Fibroblast of the aortic adventitia (primary cell): ENCODE data around the gene LRRTM3. TPM values are rescaled to one million over a fixed set of nuclear protein-coding genes. Genes with fewer than 3 reads are reported as not detected.
A peak's percentile ranks its signal among the peaks of the same experiment; 100 is the strongest.

Experiments
- DNase-seq: peaks from one replicate; pipeline ENCODE4 v3.0.0-alpha.2; 2010; ENCODE audit warnings: low read depth
- H3K4me3 ChIP-seq: 2 replicates; pipeline ENCODE4 v1.5.1; 2011; ENCODE audit warnings: low read depth, mild to moderate bottlenecking, control low read depth, low read length, moderate library complexity
- CTCF ChIP-seq: IDR thresholded peaks from 2 replicates; pipeline ENCODE4 v1.5.1; 2011; ENCODE audit warnings: mild to moderate bottlenecking, low read length, control low read depth, inconsistent platforms; ENCODE audit not compliant: insufficient read depth
- total RNA-seq: library from RNA; depleted of rRNA; stranded (reverse); fragments of >200 nt; gene quantifications from 2 replicates; pipeline ENCODE4 v1.2.3, GENCODE V29; 2012; ENCODE audit warnings: low replicate concordance

The LRRTM3 gene
- total RNA-seq, 1 donor: under 0.01 TPM

DNA sequence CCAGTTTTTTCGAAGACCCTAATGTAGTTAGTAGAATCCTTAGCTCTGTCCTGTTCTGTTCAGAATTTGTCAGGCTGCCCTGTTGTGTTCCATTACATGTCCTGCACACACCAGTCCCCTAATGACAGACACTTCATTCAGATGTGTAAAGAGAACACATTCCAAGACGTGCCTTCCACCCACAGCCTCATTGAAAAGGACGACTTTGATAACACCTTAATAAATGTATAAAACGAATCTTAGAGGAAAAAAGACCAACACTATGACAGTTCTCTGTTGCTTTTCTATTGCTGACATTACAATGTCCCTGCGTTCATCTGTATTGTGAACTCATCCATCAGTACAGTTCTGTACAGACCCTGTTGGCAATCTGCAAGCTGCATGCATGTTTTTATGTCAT is 3.5 kb downstream of the LRRTM3 start:
- TF ChIP-seq CTCF: no peak
- DNase-seq: no peak
- H3K4me3 ChIP-seq: no peak overlapping the region

- peak; percentile 81 for DNase-seq
- peak; percentile 74 for TF ChIP-seq CTCF
- H3K4me3 ChIP-seq: no peak overlapping the region
Measured at GRCh38 chr10:66931340-66931948, 5.6 kb downstream of the LRRTM3 start.

- TF ChIP-seq CTCF: no peak
- no peak overlapping the region for H3K4me3 ChIP-seq
- no peak for DNase-seq
Measured at GRCh38 chr10:66931949-66932343, 6.1 kb downstream of the LRRTM3 start.

- no peak for TF ChIP-seq CTCF
- H3K4me3 ChIP-seq: no peak overlapping the region
- no peak for DNase-seq
Measured at GRCh38 chr10:66934711-66935110, 8.9 kb downstream of the LRRTM3 start.

DNA sequence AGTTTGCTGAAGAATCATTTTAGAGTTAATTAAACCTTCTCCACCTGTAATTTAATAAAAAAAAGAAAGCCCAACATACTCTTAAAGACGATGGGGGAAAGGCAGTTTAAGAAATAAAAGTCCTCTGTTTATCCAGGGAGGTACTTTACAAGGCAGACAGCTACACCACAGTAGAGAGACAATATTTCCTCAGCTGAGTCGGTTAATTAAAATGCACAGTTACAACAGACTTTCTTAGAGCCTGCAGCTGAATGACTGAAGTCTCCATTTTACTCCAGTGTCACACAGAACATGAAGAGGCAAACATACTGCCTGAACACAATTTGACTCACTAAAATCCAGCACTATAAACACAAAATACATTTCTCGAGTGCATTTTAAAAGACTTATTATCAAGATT is 15.1 kb downstream of the LRRTM3 start:
- TF ChIP-seq CTCF: no peak
- H3K4me3 ChIP-seq: no peak overlapping the region
- DNase-seq: no peak

- DNase-seq: no peak
- TF ChIP-seq CTCF: no peak
- no peak overlapping the region for H3K4me3 ChIP-seq
Measured at GRCh38 chr10:66941491-66941890, 15.7 kb downstream of the LRRTM3 start.

- H3K4me3 ChIP-seq: no peak overlapping the region
- TF ChIP-seq CTCF: no peak
- DNase-seq: no peak
Measured at GRCh38 chr10:66942407-66942806, 16.6 kb downstream of the LRRTM3 start.
